ENCODE measurements around the gene GAS2. TPM values are rescaled to one million over a fixed set of nuclear protein-coding genes. Genes with fewer than 3 reads are reported as not detected.
A peak's percentile ranks its signal among the peaks of the same experiment; 100 is the strongest.

The GAS2 gene
- total RNA-seq, 4 donors from 2014 or later = 1.1 to 2.9 (median 2.6) TPM

GRCh38 chr11:22669368-22669767, 3.0 kb downstream of the GAS2 start:
- Histone ChIP-seq H3K4me3 (no peak overlapping the region), H3K27ac (peak overlapping the region; percentile 70 to 84 (median 82)), H3K4me1 (peaks cover 23 to 30% of the 10 kb centered on the region in 2 donors), H3K9me3 (no peaks in the 10 kb centered on the region), H3K36me3 (no peaks in the 10 kb centered on the region), H3K27me3 (no peaks in the 10 kb centered on the region)
- no peak for TF ChIP-seq POLR2A (IDR thresholded peaks at IDR 0.05)
- ATAC-seq (no peak), DNase-seq (no peak)
- in situ Hi-C loops (cut with MboI; ENCODE audit: low sequenced_read_pairs in 4 of 4) (loop anchor here in 1 of 4 donors (25.0 kb wide), 1 partner anchor 482 kb away; the partner anchor contains the start of gene ANO5), intact Hi-C loops (cut with DNase I; ENCODE audit: low total_unique reads) (loop anchor here (5.0 to 10.0 kb wide), 2 partner anchors 42 to 155 kb away; partner anchors contain the start of genes FANCF and SVIP)

DNA sequence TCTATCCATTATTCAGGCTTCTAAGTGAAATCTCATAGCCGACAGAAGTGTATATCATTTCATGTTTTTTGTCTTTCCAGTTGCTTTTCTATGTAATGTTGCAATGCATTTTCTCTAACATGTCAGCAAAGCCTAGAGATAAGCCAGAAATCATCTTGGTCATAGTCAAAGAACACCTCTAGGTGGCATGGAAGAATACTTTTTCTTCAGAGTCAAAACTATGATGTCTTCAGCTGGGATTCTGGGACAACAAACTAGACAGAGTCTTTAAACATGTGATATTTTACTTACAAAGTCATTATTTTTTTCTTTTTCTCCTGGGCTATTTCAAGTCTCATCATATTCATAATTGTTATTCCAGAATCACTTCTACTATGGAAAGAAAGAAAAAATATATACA, 4.4 kb downstream of the GAS2 start:
- Histone ChIP-seq H3K27ac (peak overlapping the region; percentile 70 to 84 (median 82)), H3K36me3 (no peaks in the 10 kb centered on the region), H3K4me1 (peaks cover 28 to 38% of the 10 kb centered on the region in 2 donors), H3K4me3 (no peak overlapping the region), H3K9me3 (no peaks in the 10 kb centered on the region), H3K27me3 (no peaks in the 10 kb centered on the region)
- in situ Hi-C loops (cut with MboI; ENCODE audit: low sequenced_read_pairs in 4 of 4) (loop anchor here in 2 of 4 donors (10.0 to 25.0 kb wide), 2 partner anchors 64 to 484 kb away; partner anchors contain the start of gene ANO5 (in 1 of the 2)), intact Hi-C loops (cut with DNase I; ENCODE audit: low total_unique reads) (loop anchor here (2.0 to 5.0 kb wide), 2 partner anchors 60 to 116 kb away; no protein-coding TSS in a partner anchor)
- peak in 4 of 5 experiments; percentile 25 to 51 (median 36) for TF ChIP-seq CTCF (IDR thresholded peaks at IDR 0.05 in 4 of 5, conservative IDR thresholded peaks at IDR 0.05 in 1 of 5)
- no peak for TF ChIP-seq POLR2A (IDR thresholded peaks at IDR 0.05)
- ATAC-seq (peak; percentile 53 to 57), DNase-seq (no peak)

DNA sequence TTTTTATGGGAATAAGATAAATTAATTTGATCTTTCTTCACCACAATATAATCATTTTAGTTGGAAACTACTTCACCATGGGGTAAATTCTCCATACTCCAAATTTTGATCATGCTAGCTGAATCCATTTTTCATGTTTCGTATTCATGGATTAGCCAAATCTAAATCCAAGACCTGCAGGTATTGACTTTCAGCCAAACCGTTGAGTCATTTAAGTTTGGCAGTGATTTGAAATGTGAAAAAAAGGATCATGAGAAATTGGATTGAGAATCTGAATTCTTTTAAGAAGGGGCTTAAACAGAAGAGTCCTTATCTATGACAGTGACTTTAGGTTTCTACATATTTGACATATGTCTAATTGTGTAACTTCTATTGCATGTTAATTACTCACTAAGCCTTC, 5.3 kb downstream of the GAS2 start:
- intact Hi-C loops (cut with DNase I; ENCODE audit: low total_unique reads) = loop anchor here (2.0 to 5.0 kb wide), 2 partner anchors 59 to 116 kb away; no protein-coding TSS in a partner anchor
- Histone ChIP-seq H3K36me3 (no peaks in the 10 kb centered on the region), H3K9me3 (no peaks in the 10 kb centered on the region), H3K4me3 (no peak overlapping the region), H3K27ac (peak overlapping the region; percentile 70 to 84 (median 82)), H3K27me3 (no peaks in the 10 kb centered on the region), H3K4me1 (peaks cover 32 to 38% of the 10 kb centered on the region in 2 donors)
- no peak for TF ChIP-seq POLR2A (IDR thresholded peaks at IDR 0.05)
- no peak for TF ChIP-seq CTCF (IDR thresholded peaks at IDR 0.05 in 4 of 5, conservative IDR thresholded peaks at IDR 0.05 in 1 of 5)
- in situ Hi-C loops (cut with MboI; ENCODE audit: low sequenced_read_pairs in 4 of 4) = loop anchor here in 2 of 4 donors (10.0 to 25.0 kb wide), 2 partner anchors 63 to 484 kb away; partner anchors contain the start of gene ANO5 (in 1 of the 2)
- ATAC-seq = no peak
- DNase-seq = no peak

- Histone ChIP-seq H3K27me3 (no peaks in the 10 kb centered on the region), H3K36me3 (no peaks in the 10 kb centered on the region), H3K4me3 (peak overlapping the region in 2 of 4 donors; percentile 5 to 6), H3K27ac (peak overlapping the region; percentile 67 to 84 (median 75)), H3K4me1 (peaks cover 14 to 45% of the 10 kb centered on the region in 2 donors), H3K9me3 (no peaks in the 10 kb centered on the region)
- in situ Hi-C loops (cut with MboI; ENCODE audit: low sequenced_read_pairs in 4 of 4) = loop anchor here in 2 of 4 donors (10.0 to 25.0 kb wide), 2 partner anchors 60 to 487 kb away; partner anchors contain the start of gene ANO5 (in 1 of the 2)
- peak in 1 of 2 donors; percentile 29 for ATAC-seq
- TF ChIP-seq POLR2A (IDR thresholded peaks at IDR 0.05) (no peak), CTCF (IDR thresholded peaks at IDR 0.05 in 4 of 5, conservative IDR thresholded peaks at IDR 0.05 in 1 of 5) (no peak)
- no peak for DNase-seq
- intact Hi-C loops (cut with DNase I; ENCODE audit: low total_unique reads) = loop anchor here (5.0 kb wide), 1 partner anchor 113 kb away; no protein-coding TSS in a partner anchor
These were observed 8.3 kb downstream of the GAS2 start for GRCh38 chr11:22674470-22675439.
